ENCODE data around the gene CASP3.
A peak's percentile ranks its signal among the peaks of the same experiment; 100 is the strongest.
"Not testable (repeated sequence)": the region's sequence is repeated elsewhere in the genome, so short reads cannot be mapped to it uniquely, and the experiment has no call there.

The CASP3 gene

DNA sequence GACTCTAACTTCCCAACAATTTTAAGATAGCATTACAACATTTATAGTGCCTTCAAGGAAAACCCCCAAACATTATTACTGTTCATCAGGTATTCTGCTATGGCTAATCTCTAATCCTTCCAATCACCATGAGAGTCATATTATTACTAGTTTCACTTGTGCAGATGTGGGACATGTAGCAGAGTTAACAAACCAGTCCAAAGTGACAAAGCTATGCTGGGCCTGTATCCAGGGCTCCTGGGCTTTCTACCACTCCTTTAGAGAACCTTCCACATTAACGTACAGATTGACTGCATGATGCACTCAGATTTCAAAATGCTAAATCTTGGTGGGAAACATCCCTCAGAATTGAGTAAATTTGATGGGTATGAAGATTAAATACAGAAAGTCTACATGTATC is 16.4 kb downstream of the CASP3 start:
- no peak for TF ChIP-seq ZNF274 (IDR thresholded peaks at IDR 0.05; ENCODE audit: low read depth, low read length)
- no peak overlapping the region for H3K4me3 ChIP-seq (ENCODE audit: low read length)

DNA sequence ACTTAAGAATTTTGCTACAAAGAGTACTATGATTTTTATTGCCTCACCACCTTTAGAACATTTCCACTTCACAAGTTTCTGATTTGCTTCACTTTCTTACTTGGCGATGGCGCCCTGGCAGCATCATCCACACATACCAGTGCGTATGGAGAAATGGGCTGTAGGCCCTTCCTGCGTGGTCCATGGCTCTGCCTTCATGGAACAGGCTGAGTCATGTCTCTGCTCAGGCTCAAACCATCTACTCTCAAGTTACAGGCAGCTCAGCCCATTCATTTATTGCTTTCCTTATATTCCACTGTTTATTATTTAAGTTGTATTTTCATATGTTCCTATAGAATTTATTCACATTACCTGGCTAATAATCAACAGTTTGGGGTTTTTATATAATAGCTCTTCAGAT is 21.1 kb downstream of the CASP3 start:
- no peak overlapping the region for H3K4me3 ChIP-seq (ENCODE audit: low read length)
- TF ChIP-seq ZNF274 (IDR thresholded peaks at IDR 0.05; ENCODE audit: low read depth, low read length): no peak

DNA sequence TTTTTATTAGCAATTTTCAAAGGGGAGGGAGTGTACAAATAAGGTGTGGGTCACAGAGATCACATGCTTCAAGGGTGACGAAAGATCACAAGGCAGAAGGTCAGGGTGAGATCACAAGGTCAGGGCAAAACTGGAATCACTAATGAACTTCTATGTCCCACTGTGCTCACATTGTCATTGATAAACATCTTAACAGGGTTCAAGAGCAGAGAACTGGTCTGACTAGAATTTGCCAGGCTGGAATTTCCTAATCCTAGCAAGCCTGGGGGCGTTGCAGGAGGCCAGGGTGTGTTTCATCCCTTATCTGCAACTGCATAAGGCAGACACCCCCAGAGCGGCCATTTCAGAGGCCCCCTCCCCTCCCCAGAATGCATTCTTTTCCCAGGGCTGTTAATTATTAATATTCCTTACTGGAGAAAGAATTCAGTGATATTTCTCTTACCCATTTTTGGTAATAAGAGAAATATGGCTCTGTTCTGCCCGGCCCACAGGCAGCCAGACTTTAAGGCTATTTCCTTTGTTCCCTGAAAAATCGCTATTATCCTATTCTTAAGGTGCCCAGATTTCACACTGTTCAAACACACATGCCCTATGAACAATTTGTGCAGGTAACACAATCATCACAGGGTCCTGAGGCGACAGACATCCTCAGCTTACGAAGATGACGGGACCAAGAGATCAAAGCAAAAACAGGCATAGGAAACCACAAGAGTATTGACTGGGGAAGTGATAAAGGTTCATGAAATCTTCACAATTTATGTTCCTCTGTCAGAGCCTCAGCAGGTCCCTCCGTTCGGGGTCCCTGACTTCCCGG is 23.3 kb downstream of the CASP3 start:
- H3K4me3 ChIP-seq (ENCODE audit: low read length): not testable (repeated sequence)

DNA sequence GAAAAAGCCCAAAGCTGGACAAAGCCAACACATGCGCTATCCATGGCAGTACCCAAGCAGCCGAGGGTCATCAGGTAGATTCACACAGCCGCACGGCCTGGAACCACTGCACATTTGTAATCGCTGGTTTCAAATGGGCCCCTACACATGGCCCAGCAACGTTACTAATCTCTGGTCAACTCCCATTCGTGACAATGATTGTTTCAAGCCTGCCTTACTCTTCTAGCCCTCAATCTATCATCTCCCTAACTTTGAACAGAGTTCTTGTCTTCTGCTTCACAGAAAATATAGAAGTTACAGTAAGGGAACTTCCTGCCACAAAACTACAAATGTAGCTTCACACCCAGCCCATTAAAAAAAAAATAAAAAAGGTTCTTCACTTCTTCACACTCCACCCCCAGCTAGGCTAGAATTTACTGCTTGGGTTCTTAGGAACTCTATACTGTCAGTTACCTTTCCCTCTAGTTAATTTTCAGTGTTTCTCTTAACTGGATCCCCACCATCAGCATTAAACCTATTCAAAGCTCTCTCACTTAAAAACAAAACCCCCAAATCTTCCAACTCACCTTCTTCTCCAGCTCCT is 24.2 kb downstream of the CASP3 start:
- no peak for TF ChIP-seq ZNF274 (IDR thresholded peaks at IDR 0.05; ENCODE audit: low read depth, low read length)
- H3K4me3 ChIP-seq (ENCODE audit: low read length): no peak overlapping the region

DNA sequence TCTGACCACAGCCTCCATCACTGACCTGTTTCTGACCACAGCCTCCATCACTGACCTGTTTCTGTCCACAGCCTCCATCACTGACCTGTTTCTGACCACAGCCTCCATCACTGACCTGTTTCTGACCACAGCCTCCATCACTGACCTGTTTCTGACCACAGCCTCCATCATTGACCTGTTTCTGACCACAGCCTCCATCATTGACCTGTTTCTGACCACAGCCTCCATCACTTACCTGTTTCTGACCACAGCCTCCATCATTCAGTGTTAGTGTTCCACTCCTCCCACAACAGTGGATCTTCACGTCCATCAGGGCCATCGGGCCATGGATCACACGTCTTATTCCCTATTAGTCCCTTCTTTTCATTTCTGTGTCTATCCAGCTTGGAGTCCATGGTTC is 24.7 kb downstream of the CASP3 start:
- not testable (repeated sequence) for H3K4me3 ChIP-seq (ENCODE audit: low read length)

DNA sequence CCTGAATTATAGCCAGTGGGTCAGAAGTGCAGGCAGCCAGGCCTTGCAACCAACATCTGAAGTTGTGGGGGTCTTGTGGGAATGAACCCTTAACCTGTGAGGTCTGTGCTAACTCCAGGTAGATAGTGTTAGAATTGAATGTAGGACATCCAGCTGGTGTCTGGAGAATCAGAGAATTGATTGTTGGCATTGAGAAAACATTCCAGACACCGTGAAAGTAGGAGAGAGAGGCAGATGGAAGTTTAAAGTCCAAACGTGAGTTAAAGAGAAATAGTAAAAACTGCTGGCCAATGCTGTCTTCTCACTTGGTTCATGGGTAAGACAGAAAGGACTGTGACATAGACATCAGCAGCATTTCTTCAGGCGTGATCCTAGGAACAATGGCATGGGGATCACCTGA is 27.7 kb downstream of the CASP3 start:
- no peak for TF ChIP-seq ZNF274 (IDR thresholded peaks at IDR 0.05; ENCODE audit: low read depth, low read length)
- no peak overlapping the region for H3K4me3 ChIP-seq (ENCODE audit: low read length)

DNA sequence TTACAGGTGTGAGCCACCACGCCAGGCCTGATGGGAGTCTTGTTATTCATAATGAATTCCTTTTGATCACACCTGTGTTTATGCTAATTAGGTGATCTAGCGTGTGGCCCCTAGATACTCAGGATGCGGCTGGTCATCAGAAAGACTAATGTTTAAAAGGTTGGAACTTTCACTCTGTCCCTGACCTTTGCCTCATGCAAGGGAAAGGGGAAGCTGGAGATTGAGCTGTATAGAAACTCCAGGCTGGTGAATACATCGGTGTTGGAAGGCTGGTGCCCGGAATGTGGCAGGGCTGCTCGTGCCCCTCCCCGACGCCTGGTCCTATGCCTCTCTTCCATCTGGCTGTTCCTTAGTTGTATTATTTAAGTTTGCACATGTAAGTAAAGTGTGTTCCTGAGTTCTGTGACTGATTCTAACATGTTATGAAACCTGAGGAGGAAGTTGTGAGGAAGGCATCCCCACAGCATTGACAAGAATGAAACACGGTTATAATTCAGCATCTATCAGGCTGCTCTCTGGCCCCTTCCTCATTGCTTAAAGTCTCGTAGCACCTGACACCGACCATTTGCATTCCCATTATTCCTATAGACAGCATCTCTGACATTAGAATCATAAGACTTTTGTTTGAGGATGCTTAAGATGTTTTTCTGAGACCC is 28.9 kb downstream of the CASP3 start:
- no peak overlapping the region for H3K4me3 ChIP-seq (ENCODE audit: low read length)
- TF ChIP-seq ZNF274 (IDR thresholded peaks at IDR 0.05; ENCODE audit: low read depth, low read length): no peak

DNA sequence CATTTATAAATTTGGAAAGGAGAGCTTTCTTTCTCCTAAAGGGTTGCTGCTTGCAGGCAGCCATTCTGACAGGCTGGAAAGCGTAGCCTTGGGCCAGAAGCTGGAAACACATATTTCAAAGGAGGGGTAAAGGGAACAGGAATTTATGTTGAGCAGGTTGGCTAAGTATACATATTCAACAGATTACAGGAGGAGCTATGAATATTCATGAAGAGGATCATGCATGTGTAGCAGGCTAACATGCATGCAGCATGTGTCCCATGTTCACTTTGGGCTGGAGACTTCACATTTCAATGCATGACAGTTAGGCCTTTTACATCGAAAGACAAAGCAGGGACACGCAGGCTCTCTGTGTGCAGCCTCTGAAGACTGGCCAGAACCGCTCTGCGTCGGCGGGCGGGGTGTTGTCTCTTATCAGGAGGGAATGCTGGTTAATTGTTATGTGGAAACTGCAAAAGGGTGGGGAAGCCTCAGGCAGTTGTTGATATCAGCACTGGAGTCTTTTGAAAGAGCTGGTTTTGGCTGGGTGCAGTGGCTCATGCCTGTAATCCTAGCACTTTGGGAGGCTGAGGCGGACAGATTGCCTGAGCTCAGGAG is 31.5 kb downstream of the CASP3 start:
- TF ChIP-seq ZNF274 (IDR thresholded peaks at IDR 0.05; ENCODE audit: low read depth, low read length): no peak
- H3K4me3 ChIP-seq (ENCODE audit: low read length): no peak overlapping the region

DNA sequence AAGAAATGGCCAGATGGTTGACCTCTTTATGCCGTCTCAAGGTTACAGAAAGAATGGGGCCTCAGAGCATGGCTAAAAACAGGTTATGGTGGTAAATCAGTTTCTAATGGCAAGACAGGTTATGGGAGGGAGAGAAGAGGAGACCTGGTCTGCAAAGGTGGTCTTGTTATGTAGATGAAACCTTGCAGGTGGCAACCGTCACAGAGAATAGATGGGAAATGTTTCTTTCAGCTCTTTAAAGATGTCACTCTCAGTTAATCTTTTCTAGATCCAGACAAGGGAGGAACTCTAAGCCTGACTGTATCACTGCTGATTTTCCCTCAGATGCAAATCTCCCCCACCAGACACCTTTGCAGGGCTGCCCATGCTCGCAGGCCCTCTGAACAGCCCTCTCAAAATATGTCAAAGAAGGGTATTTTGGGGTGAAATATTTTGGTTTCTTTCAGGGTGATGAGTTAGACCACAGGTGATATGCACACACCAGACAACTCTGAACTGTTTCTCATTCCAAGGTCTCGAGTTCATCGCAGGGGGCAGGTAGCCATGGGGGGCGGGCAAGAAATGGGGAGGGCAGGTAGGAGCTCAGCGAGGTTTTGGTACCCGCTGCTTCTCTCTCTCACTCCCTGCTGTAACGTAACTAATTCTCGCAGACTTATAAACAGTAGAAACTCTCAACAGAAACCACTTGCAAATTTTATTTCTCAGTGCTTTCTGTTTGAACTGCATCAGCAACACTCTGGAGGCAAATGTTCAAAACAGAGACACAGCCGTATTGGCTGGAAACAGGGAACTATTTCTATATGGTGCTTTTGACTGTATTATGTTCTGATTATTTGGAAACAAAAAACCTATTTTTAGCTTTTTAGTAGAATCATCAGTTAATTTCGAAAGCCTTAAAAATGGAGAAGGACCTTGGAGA is 32.4 kb downstream of the CASP3 start:
- no peak for TF ChIP-seq ZNF274 (IDR thresholded peaks at IDR 0.05; ENCODE audit: low read depth, low read length)
- peak overlapping the region; percentile 7; the same call in 1 of the 2 replicates for H3K4me3 ChIP-seq (ENCODE audit: low read length)

DNA sequence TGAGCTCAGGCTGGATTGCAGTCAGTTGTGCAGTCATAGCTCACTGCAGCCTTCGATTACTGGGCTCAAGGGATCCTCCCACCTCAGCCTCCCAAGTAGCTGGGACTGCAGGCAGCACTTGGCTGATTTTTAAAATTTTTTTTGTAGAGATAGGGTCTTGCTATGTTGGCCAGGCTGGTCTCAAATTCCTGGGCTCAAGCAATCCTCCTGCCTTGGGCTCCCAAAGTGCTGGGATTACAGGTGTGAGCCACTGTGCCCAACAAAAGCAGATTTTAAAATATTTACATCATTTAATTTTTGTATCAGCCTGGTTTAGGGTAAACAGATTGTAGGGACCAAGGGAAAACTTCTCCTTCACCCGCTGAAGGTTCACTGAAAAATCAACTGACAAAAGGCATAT is 33.1 kb downstream of the CASP3 start:
- not testable (repeated sequence) for H3K4me3 ChIP-seq (ENCODE audit: low read length)

DNA sequence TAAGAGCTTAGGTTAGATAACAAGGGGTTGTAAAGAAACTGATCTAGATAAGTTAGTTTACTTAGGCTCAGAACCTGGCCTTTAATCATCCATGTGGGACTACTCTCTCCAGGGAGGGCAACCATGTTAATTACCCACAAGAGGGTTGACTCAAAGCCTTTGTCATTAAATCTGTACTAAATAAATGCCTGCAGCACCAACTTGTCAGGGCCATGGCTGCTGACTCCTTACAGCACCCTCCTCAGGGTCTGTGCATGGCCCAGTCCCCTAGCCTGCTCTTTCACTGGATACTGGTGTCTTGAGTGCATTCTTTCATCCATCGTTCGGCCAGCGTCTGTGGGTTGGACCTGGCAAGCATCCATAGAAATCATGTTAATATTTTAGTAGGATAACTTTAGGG is 34.7 kb downstream of the CASP3 start:
- H3K4me3 ChIP-seq (ENCODE audit: low read length): no peak overlapping the region
- no peak for TF ChIP-seq ZNF274 (IDR thresholded peaks at IDR 0.05; ENCODE audit: low read depth, low read length)

DNA sequence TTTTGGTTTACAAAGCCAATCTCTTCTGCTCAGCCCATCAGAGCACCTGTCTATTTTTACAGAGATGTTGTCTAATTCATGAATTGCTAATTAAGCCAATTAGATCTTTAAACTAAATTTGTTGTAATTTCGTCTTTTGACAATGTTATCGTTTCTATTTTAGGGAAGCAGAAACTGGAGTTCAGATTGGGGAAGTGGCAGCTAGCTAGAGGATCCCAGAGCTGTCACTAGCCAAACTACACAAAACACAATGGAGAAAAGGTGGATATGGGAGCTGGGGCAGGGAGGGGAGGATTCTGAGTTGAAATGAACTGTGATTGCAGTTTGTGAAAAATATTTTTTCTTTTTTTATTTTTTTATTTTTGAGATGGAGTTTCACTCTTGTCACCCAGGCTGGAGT is 35.8 kb downstream of the CASP3 start:
- H3K4me3 ChIP-seq (ENCODE audit: low read length): no peak overlapping the region
- no peak for TF ChIP-seq ZNF274 (IDR thresholded peaks at IDR 0.05; ENCODE audit: low read depth, low read length)

DNA sequence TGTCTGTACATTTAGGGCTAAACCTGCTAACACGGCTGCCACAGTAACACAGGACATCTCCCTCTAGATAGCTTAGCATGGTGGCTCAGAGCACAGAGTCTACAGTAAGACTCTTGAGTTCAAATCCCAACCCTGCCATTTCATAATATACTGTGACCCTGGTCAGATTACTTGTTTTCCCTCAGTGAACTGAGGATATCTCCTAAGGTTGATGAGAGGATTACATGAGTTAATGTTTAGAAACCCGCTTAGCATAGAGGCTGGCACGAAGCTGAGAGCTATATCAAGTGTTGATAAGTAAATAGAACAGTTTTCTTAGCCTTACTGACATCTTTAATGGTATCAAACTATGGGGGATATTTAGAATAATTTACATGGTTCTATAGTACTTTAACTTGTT is 37.2 kb downstream of the CASP3 start:
- no peak for TF ChIP-seq ZNF274 (IDR thresholded peaks at IDR 0.05; ENCODE audit: low read depth, low read length)
- no peak overlapping the region for H3K4me3 ChIP-seq (ENCODE audit: low read length)

DNA sequence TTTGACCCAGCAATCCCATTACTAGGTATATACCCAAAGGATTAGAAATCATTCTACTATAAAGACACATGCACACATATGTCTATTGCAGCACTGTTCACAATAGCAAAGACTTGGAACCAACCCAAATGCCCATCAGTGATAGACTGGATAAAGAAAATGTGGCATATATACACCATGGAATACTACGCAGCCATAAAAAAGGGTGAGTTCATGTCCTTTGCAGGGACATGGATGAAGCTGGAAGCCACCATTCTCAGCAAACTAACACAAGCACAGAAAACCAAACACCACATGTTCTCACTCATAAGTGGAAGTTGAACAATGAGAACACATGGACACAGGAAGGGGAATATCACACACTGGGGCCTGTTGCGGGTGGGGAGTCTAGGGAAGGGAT is 41.8 kb downstream of the CASP3 start:
- not testable (repeated sequence) for H3K4me3 ChIP-seq (ENCODE audit: low read length)

DNA sequence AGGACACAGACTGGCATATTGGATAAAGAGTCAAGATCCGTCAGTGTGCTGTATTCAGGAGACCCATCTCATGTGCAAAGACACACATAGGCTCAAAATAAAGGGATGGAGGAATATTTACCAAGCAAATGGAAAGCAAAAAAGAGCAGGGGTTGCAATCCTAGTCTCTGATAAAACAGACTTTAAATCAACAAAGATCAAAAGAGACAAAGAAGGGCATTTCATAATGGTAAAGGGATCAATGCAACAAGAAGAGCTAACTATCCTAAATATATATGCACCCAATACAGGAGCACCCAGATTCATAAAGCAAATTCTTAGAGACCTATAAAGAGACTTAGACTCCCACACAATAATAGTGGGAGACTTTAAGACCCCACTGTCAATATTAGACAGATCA is 46.4 kb downstream of the CASP3 start:
- not testable (repeated sequence) for H3K4me3 ChIP-seq (ENCODE audit: low read length)

DNA sequence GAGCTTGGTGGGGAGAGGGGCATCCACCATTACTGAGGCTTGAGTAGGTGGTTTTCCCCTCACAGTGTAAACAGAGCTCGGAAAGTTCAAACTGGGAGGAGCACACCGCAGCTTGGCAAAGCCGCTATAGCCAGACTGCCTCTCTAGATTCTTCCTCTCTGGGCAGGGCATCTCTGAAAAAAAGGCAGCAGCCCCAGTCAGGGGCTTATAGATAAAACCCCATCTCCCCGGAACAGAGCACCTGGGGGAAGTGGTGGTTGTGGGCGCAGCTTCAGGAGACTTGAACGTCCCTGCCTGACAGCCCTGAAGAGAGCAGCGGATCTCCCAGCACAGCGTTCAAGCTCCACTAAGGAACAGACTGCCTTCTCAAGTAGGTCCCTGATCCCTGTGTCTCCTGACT is 48.3 kb downstream of the CASP3 start:
- H3K4me3 ChIP-seq (ENCODE audit: low read length): not testable (repeated sequence)
